GM19351 (cell line): ENCODE data around the gene TMEM150B.

Source experiments
- ATAC-seq: cut with Tn5 transposase; IDR thresholded peaks from one replicate; pipeline ENCODE4 v1.9.1; 2021; ENCODE audit warnings: mild to moderate bottlenecking, moderate library complexity; ENCODE audit not compliant: unreplicated experiment

Gene TMEM150B

GRCh38 chr19:55279770-55280643 is 45.1 kb downstream of the TMEM150B start, which contains the start of gene HSPBP1:
Gene HSPBP1, minus strand, starts transcription at chr19:55280110. Its CDS starts 502 bp downstream, at chr19:55279608.
- peak; percentile 70 for ATAC-seq

DNA sequence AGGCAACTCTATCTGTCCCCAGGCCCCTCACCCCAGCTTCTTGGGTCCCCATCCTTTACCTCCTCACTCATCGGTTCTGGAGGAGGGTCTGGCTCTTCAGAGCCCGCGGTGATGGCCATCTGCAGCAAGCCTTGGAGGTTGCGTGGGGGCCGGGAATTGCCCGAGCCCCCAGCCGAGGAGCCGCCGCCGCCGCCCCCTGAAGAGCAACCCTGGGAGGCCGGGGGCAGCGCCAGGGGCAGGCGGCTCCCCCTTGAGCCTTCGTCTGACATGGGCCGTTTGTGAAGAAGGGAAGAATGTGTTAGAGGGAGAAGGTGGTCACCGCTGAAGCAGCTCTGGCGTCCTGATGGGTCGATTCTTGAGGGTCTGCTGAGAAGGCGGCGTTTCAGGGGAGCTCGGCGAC is 45.8 kb downstream of the TMEM150B start:
- no peak for ATAC-seq

GRCh38 chr19:55278391-55279135 is 46.6 kb downstream of the TMEM150B start:
- no peak for ATAC-seq

- ATAC-seq: no peak
Observed at GRCh38 chr19:55277494-55277893, 47.6 kb downstream of the TMEM150B start.

- ATAC-seq: no peak
Observed at GRCh38 chr19:55276720-55277430, 48.3 kb downstream of the TMEM150B start.

GRCh38 chr19:55275851-55276719 is 49.1 kb downstream of the TMEM150B start:
- ATAC-seq: peak; percentile 67

- no peak for ATAC-seq
Observed at GRCh38 chr19:55273978-55274707, 51.0 kb downstream of the TMEM150B start.

GRCh38 chr19:55272142-55272541 is 53.0 kb downstream of the TMEM150B start:
- ATAC-seq: no peak

- ATAC-seq: no peak
Observed at GRCh38 chr19:55270172-55270942, 54.8 kb downstream of the TMEM150B start.

GRCh38 chr19:55269299-55269698 is 55.8 kb downstream of the TMEM150B start:
- ATAC-seq: no peak

GRCh38 chr19:55266840-55267239 is 58.3 kb downstream of the TMEM150B start:
- ATAC-seq: no peak

DNA sequence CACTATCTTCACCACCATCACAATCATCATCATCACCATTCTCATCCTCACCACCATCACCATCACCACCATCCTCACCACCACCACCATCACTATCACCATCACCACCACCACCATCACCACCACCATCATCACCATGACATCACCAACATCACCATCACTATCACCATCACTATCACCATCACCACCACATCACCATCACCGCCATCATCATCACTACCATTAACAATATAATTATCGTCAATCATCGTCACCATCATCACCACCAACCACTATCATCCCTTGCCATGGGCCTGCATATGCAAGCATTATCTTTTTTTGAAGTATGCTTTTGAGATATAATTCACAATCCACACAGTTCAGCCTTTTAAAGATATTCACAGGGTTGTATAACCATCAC is 58.7 kb downstream of the TMEM150B start:
- ATAC-seq: no peak

GRCh38 chr19:55265723-55266386 is 59.3 kb downstream of the TMEM150B start:
- no peak for ATAC-seq

GRCh38 chr19:55265173-55265572 is 60.0 kb downstream of the TMEM150B start:
- ATAC-seq: no peak

- no peak for ATAC-seq
Observed at GRCh38 chr19:55264531-55264930, 60.6 kb downstream of the TMEM150B start.
